Omental fat pad (tissue), 4 donors: ENCODE data around the gene DRGX. TPM values are rescaled to one million over a fixed set of nuclear protein-coding genes. Genes with fewer than 3 reads are reported as not detected.

ENCODE experiments used
- ATAC-seq: fragments of 150-250 bp; one replicate; pipeline ENCODE4 v1.9.1; 2016; ENCODE audit warnings: mild to moderate bottlenecking, moderate library complexity; ENCODE audit not compliant: low FRiP score
- DNase-seq: peaks from one replicate; pipeline ENCODE4 v3.0.0-alpha.2; 2019; ENCODE audit warnings: low spot score
- CTCF ChIP-seq, 3 donors: fragments of 450-650 bp; IDR thresholded peaks; one replicate each; pipeline ENCODE4 v1.5.1; 2016 to 2017; ENCODE audit warnings: antibody characterized with exemption in 3 of 3, mild to moderate bottlenecking in 3 of 3, moderate library complexity in 2 of 3
- total RNA-seq, 4 donors: library from RNA; depleted of rRNA; stranded (reverse); fragments of >200 nt; gene quantifications; one replicate each; pipeline ENCODE4 v1.1.0, GENCODE V29; 2016

The DRGX gene
- total RNA-seq, 4 donors from 2014 or later: not detected

- ATAC-seq: no peak
- no peak for TF ChIP-seq CTCF (IDR thresholded peaks at IDR 0.05)
- DNase-seq: no peak
Measured at GRCh38 chr10:49353895-49354566, 41.9 kb downstream of the DRGX start.

- ATAC-seq (no peak), DNase-seq (no peak)
- TF ChIP-seq CTCF (IDR thresholded peaks at IDR 0.05): no peak
Measured at GRCh38 chr10:49353026-49353894, 42.6 kb downstream of the DRGX start.

- ATAC-seq (no peak), DNase-seq (no peak)
- TF ChIP-seq CTCF (IDR thresholded peaks at IDR 0.05): no peak
Measured at GRCh38 chr10:49352323-49352722, 43.6 kb downstream of the DRGX start.

- no peak for TF ChIP-seq CTCF (IDR thresholded peaks at IDR 0.05)
- DNase-seq (no peak), ATAC-seq (no peak)
Measured at GRCh38 chr10:49351669-49352068, 44.2 kb downstream of the DRGX start.

- TF ChIP-seq CTCF (IDR thresholded peaks at IDR 0.05): no peak
- ATAC-seq (no peak), DNase-seq (no peak)
Measured at GRCh38 chr10:49350846-49351532, 44.9 kb downstream of the DRGX start.

GRCh38 chr10:49350138-49350537 lies 45.8 kb downstream of the DRGX start:
- DNase-seq: no peak
- no peak for TF ChIP-seq CTCF (IDR thresholded peaks at IDR 0.05)
- no peak for ATAC-seq
